ENCODE measurements around the gene PPT1. TPM values are rescaled to one million over a fixed set of nuclear protein-coding genes. Genes with fewer than 3 reads are reported as not detected.
"Not testable (repeated sequence)": the region's sequence is repeated elsewhere in the genome, so short reads cannot be mapped to it uniquely, and the experiment has no call there.

PPT1 gene
- polyA plus RNA-seq, 5 donors: 84.4 to 117 (median 101) TPM

- DNase-seq: no peak
Observed at GRCh38 chr1:40058097-40058452, 39.0 kb downstream of the PPT1 start.

GRCh38 chr1:40057310-40058030 is 39.6 kb downstream of the PPT1 start:
- no peak for DNase-seq

- no peak for DNase-seq
Observed at GRCh38 chr1:40056519-40057309, 40.3 kb downstream of the PPT1 start.

GRCh38 chr1:40053138-40053887 is 43.7 kb downstream of the PPT1 start:
- DNase-seq: no peak

- no peak for DNase-seq
Observed at GRCh38 chr1:40050863-40051262, 46.2 kb downstream of the PPT1 start.

- no peak for DNase-seq
Observed at GRCh38 chr1:40049725-40050124, 47.3 kb downstream of the PPT1 start.

- no peak for DNase-seq
Observed at GRCh38 chr1:40047769-40048168, 49.3 kb downstream of the PPT1 start.

- DNase-seq: no peak
Observed at GRCh38 chr1:40047276-40047675, 49.8 kb downstream of the PPT1 start.

- DNase-seq: no peak
Observed at GRCh38 chr1:40045766-40046165, 51.3 kb downstream of the PPT1 start.

GRCh38 chr1:40045182-40045581 is 51.9 kb downstream of the PPT1 start:
- no peak for DNase-seq

GRCh38 chr1:40044110-40044509 is 52.9 kb downstream of the PPT1 start:
- no peak for DNase-seq

GRCh38 chr1:40042341-40042740 is 54.7 kb downstream of the PPT1 start:
- DNase-seq: no peak

GRCh38 chr1:40041466-40041838 is 55.6 kb downstream of the PPT1 start:
- DNase-seq: no peak

GRCh38 chr1:40040511-40041465 is 56.3 kb downstream of the PPT1 start, which contains the start of gene CAP1:
TSS of gene CAP1 (plus strand) at chr1:40040729. CDS start at chr1:40059347, 18,618 bp downstream.
- DNase-seq: peak; percentile 99

- peak; percentile 61 to 74 for DNase-seq
Observed at GRCh38 chr1:40039757-40040510, 57.1 kb downstream of the PPT1 start.

GRCh38 chr1:40039245-40039756 is 57.8 kb downstream of the PPT1 start:
- DNase-seq: peak in 1 of 2 donors; percentile 51

- no peak for DNase-seq
Observed at GRCh38 chr1:40038697-40039096, 58.4 kb downstream of the PPT1 start.

- DNase-seq: not testable (repeated sequence)
Observed at GRCh38 chr1:40037254-40037653, 59.8 kb downstream of the PPT1 start.

- peak; percentile 31 for DNase-seq
Observed at GRCh38 chr1:40036574-40036973, 60.5 kb downstream of the PPT1 start.

- DNase-seq: no peak
Observed at GRCh38 chr1:40034869-40035268, 62.2 kb downstream of the PPT1 start.

Data from right lung (tissue), 5 donors.